ENCODE measurements around the gene TBC1D2B. TPM values are rescaled to one million over a fixed set of nuclear protein-coding genes. Genes with fewer than 3 reads are reported as not detected.

TBC1D2B gene
- total and polyA plus RNA-seq, 2 donors (not counting 3 experiments of a cell fraction or from before 2014, with no cell fraction given), result 30.8 to 46.1 TPM

GRCh38 chr15:78049691-78050440 lies 27.6 kb downstream of the TBC1D2B start:
- FAIRE-seq (peak; percentile 69), DNase-seq (ENCODE audit: low read depth, low spot score) (no peak)
- TF ChIP-seq FOS (IDR thresholded peaks at IDR 0.05; ENCODE audit: borderline replicate concordance, insufficient read depth, low read length) (no peak), GATA2 (IDR thresholded peaks at IDR 0.05; ENCODE audit: insufficient read depth, insufficient read length, low read depth, low read length) (no peak), JUN (IDR thresholded peaks at IDR 0.05; ENCODE audit: borderline replicate concordance, insufficient read depth, insufficient read length, low read depth) (no peak), MYC (IDR thresholded peaks at IDR 0.05; ENCODE audit: low read depth, low read length) (no peak), POLR2A (IDR thresholded peaks at IDR 0.05; ENCODE audit: low read depth, low read length) (no peak), POLR2AphosphoS5 (IDR thresholded peaks at IDR 0.05; ENCODE audit: insufficient read depth, low read depth, low read length) (no peak), MAX (IDR thresholded peaks at IDR 0.05; ENCODE audit: insufficient read depth, insufficient read length) (no peak), CTCF (IDR thresholded peaks at IDR 0.05; ENCODE audit: extremely low read depth in 1 of 2, insufficient read depth in 1 of 2, low read depth in 1 of 2, low read length in 2 of 2) (no peak), EZH2 (IDR thresholded peaks at IDR 0.05; ENCODE audit: borderline replicate concordance, low read depth, low read length, severe bottlenecking) (no peak)
- H3K4me3 ChIP-seq (replicated peaks in 1 of 3; ENCODE audit: insufficient read depth in 1 of 3, low read depth in 1 of 3, low read length in 3 of 3), result no peak overlapping the region
- no peaks in the 10 kb centered on the region for H4K20me1 ChIP-seq (replicated peaks; ENCODE audit: control insufficient read depth, extremely low read depth, insufficient read depth, low read length)
- peaks cover 45% of the 10 kb centered on the region for H3K4me1 ChIP-seq (ENCODE audit: control insufficient read depth, extremely low read depth, insufficient read depth, low read length)
- dilution Hi-C loops (cut with MboI; ENCODE audit: extremely low pct_ligation_motif_present, low sequenced_read_pairs) (no loop called here), intact Hi-C loops (cut with micrococcal nuclease) (loop anchor here (1.0 to 2.0 kb wide), 3 partner anchors 9 to 15 kb away; no protein-coding TSS in a partner anchor)
- H3K79me2 ChIP-seq (ENCODE audit: control insufficient read depth, insufficient read depth, low read length), result peaks cover 11% of the 10 kb centered on the region
- H3K4me2 ChIP-seq (ENCODE audit: insufficient read depth, low read length), result no peak overlapping the region
- H3K27ac ChIP-seq (ENCODE audit: insufficient read depth, low read depth, low read length), result no peak overlapping the region
- CTCF ChIA-PET, result interaction anchor here (0.9 to 4.2 kb wide), 14 partner anchors 8 to 146 kb away, joined by 3 to 25 read pairs (median 4); no protein-coding TSS in a partner anchor
- no peaks in the 10 kb centered on the region for H3K9me3 ChIP-seq (replicated peaks; ENCODE audit: control insufficient read depth, insufficient read depth, low read length)
- BruUV-seq (replicated peaks), result no TSS peak
- POLR2A ChIA-PET, result interaction anchor here (1.2 kb wide), 1 partner anchor 9 kb away, joined by 3 read pairs; no protein-coding TSS in a partner anchor
- no peak overlapping the region for H3K9ac ChIP-seq (replicated peaks; ENCODE audit: extremely low read depth, insufficient read depth, low read length)
- no peaks in the 10 kb centered on the region for H3K27me3 ChIP-seq (ENCODE audit: control insufficient read depth in 2 of 2, insufficient read depth in 2 of 2, low read length in 2 of 2)
- no peaks in the 10 kb centered on the region for H3K36me3 ChIP-seq (ENCODE audit: control insufficient read depth in 2 of 2, extremely low read depth in 1 of 2, insufficient read depth in 2 of 2, low read length in 2 of 2)
- no peak overlapping the region for H2AFZ ChIP-seq (ENCODE audit: low read depth, low read length)
- H3K9me1 ChIP-seq (replicated peaks; ENCODE audit: control insufficient read depth, extremely low read depth, insufficient read depth, low read length), result no peaks in the 10 kb centered on the region

All from endothelial cell of umbilical vein (primary cell).